ENCODE measurements around the gene LRRC1.

LRRC1 gene

DNA sequence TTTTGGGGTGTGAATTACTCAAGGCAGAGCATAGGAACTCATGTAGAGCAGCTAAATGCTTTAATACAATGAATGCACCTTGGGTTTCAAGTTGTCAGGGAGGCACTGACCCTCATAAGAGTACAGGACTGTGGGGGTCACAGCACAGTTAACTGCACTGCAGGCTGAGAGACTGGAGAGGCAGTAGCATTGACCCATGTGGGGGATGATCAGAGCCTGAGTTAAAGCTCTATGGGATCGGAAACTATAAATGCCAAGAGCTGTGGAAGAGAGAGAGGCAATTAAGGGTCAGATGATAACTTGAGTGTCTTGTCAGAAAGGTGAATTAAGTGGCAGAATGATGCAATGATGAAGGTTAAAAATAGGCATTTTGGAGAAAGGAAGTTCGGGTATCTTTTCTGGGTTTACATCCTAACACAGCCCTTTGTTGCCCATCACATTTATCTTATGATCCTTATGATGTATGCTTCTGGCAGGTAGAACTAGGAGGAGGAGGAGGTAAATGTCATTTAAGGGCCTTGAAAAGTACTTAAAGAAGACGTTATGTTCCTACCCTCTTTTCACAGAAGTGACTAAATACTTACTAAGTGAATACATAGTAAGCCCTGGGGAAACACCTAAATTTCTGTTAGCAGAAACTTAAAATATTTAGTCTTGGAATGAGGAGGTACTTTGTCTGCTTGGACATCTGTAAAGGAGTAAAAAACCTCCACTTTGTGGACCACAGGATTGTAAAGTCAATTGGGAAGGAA lies 24.2 kb downstream of the LRRC1 start:
- DNase-seq = no peak

DNA sequence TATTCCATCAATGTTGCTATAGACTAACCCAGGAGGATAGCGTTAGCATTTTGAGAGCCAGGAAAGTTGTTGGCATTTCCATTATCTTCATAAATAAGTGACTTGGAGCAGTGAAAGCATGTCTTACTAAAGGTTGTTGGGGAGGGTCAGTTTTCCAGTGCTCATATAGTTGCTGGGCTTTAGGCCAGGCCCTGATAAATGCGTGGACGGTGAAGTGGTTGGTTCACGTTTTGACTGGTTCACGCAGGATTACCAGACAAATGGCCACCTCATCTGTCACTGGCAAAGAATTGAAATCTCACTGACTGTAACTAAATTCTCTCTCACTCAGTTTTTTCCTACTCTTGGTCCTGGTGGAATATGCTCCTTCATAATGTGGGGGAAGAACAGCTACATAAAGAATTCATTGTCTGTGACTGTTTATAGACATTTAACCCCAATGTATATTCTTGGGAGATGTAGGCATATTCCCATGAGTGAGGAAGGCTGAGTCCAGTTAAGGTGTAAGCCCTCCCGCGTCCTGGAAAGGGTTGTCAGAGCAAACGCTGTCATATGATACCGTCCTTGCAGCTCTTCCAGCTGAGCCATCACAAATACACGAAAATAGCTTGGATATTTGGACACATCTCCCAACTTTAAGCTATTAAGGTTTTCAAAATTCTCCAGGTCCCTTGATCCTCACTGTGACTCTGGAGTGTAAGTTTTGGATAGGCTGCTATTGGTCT lies 27.8 kb downstream of the LRRC1 start:
- no peak for DNase-seq

DNA sequence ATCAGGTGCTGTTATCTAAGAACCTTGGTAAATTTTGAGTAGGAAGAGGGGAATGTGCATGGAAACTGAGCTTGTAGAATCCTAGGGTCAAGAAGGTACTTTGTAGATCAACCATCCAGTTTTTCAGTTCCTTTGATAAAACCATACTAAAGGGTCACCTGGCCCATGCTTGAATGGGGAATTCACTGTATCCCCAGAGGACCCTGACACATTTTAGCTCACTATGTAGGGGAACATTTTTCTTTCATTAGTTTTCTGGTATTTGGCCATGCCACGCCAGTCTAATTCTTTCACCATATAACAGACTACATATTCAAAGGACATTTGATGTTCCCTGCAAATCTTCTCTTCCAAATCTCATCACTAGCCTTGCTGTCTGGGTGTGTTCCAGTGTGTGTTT lies 29.9 kb downstream of the LRRC1 start:
- DNase-seq = no peak

DNA sequence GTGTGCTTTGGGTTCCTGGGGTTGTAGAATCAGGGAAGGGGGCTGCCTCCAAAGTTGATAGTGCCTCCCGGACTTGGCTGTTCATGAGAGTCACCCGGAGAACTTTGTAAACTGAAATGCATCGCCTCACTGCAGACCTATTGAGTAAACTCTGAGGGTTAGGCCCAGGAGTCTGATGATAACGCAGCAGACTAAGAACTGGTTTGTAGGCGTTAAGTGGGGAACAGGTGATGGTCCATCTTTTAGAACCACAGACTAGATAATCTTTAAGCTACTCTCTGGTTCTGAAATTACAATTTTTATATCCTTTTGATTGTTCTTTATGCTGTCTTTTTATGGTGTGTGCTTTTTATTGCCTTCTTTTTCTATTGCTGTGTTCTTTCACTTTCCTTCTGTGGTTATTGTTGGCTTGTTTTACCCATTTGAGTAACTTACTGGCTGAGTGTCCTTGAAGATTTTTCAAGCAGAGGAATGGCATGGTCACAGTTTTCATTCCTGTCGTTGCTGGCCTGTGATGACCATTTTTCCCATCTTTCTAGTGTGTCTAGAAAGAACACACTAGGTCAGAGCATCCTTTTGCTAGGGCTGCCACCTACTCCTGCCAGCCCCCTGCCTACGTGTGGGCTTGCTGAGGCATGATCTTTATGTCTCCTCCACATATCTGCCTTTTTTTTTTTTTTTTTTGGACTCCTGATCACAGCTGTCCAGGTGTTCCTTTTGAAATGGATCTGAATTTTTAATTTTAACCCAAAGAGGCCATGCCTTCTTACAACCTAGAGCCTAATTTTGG lies 30.9 kb downstream of the LRRC1 start:
- DNase-seq = no peak

DNA sequence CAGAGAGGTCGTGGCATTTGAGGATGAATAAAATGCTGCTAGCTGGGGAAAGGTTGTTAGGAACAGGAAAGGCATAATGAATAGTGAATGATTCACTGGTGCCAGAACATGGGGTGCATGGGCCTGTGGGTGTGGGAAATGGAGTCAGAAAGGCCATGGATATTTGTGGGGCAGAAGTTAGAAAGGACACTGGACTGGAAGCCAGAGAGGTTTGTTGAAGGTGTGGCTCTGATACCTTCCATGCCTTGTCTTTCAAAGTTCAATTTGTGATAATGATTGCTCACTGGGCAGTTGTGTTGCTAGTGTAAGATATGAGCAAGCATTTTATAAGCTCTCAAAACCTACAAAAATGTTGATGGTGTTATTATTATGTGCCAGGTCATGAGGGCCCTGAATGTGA lies 32.7 kb downstream of the LRRC1 start:
- no peak for DNase-seq

DNA sequence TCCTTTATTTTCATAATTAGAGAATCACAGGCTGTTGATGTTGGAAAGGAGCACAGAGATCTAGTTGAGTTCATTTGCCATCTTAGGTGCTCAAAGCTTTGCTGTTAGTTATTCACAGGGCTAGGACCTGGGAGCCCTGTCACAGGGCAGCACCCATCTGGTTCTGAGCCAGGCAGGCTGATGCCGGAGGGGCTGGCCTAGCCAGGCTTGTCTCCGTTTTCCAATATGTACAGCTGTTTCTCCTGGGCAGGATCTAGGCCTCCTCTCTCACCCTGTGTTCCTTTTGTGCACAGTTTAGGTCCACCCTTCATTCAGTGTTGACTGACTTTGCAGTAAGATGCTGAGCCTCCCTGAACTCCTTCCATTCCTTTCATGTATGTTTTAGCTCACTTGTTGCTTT lies 33.4 kb downstream of the LRRC1 start:
- no peak for DNase-seq

DNA sequence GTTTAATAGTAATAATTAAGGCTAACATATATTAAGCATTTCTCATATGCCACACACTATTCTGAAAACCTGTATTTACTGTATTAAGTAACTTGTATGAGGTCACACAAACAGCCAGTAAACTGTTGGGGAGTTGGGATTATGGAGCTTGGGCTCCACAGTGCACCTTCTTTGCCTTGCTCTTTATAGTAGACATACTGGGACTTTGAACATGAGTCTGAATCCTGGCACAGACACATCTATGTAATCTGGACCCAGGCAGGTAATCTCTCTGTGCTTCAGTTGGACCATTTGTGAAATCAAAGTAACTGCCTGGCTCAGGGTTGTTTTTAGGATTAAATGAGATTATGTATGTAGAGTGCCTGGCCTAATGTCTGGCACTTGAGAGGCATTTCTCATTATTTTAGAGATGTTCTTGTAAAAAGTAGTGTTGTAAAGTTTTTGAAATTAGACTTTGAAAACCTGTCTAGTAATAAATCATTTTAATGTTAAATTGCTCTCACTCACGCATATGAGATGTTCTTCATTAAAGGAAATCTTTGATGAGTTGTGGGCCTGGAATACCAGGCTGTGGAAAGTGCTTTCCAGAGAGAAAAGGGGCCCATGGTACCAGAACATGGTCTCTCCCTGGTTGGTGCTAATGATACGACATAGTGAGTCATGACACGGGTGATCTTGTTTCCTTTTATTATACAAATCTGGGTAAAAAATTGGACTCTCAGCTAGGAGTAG lies 34.3 kb downstream of the LRRC1 start:
- no peak for DNase-seq

DNA sequence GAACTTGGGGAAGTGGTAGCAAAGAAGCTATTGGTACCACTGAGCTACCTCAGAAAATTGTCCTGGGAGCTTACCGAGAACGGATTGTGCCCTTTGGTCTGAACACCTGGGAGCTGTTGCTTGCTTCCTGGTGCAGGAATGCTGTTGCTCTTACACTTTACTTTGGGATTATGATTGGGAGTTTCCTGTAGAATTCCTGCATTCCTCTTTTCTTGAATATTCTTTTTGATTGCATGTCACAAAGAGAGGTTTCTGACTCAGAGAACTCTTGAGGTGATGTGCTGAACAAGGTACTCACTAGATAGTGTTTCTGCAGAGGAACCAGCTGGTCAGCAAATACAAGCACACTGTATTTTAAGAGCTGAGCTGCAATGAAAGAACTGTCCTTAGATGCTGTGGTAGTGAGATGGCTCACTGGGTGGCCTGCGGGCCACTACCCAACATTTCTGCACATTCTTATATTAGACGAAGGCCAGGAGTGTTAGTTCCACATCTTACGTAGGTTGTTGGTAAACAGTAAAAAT lies 35.0 kb downstream of the LRRC1 start:
- no peak for DNase-seq

DNA sequence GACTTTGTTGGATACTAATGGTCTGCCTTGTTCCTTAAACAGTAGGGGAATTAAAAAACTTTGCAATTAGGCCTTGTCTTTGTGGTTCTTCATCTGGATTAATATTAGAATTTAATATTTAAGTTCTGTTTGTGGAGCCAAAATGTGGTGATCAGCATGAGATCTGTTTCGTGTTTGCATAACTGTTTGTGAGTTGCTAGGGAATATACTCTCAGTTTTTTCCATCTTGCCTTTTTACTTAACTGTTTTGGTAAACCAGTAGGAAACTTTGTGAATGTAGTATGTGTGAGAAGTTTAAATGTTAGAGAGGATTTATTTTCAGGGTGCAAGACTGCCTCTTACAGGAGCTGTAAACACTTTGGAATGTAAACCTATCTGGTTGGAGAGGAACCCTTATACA lies 35.6 kb downstream of the LRRC1 start:
- DNase-seq = no peak

DNA sequence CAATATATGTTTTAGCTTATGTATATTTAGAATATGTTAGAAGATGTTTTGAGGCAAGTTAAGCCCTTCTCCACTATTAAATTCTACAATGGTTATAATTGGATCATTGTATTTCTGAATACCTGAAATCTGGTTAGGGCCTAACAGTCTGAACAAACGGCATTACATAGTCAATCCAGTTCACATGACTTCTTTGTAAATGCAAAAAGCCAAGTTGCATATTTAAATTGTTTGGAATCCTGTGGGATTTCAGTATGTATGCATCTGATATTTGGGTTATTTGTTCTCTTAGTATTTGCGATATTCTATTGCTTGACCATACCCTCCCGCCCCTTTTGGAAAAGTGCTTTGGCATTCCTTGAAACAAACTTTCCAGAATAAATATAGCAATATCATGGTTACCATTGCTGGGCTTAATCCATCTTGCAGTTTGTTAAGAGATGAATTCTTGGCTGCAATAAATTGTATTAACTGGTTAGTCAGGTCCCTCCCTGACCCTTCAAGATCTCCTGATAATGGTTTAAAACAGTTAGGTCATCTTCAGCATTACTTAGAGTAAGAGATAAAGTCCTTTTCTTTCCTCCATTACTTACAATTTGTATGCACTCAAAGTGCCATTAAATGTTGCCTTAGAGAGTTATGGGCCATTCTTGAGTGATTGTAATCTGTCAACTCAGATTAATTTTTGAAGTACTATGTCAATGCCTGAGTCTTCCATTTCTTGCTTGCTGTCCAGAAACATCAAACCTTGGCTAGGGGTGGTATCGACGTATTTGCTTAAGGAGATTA lies 36.5 kb downstream of the LRRC1 start:
- no peak for DNase-seq

DNA sequence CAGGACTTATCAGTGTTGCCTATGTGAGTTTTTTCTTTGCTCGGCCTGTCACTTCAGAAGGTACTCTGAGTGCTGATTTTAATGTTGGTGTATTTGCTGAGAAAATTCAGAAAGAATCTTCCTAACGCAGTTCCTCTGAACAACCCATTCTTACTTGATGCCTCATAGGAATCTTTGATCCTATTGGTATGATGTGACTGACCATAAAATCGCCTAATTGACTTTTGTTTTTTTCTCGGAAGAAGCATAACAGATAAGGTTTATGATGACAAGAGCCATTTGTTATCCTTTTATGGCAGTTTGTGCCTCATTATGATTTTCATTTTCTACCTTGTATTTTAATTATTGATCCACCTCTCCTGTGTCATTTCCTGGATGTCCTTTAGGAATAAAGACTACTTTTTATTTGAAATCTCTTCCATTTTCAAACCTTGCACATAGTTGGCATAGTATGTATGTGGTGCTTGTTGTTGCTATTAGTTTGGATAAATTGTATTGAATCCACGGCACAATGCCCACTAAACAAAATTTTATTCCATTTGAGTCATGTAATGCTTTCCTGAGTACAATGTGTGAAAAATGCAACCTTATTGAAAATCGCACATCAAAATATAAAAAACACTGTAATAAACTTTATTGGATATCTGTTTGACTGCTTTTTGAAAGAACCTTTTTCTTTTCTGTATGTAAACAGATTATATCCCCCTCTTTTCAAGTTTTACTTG lies 37.3 kb downstream of the LRRC1 start:
- DNase-seq = no peak

DNA sequence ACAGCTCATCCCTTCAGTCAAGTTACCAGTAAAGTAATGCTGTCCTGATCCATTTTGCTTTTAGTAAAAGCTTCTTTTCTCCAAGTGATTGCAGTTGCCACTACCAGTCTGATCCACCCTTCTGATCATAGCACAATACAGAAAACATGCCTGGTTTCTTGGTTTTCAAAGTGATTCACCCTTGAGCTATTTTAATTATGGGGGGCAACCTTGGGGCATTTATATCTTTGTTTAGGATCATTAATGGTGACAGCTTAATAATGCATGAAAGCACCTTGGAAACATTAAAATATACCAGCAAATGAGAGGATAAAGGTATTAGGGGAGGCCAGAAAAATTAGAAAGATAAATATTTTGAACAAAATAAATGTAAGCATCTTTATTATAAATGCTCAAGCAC lies 38.4 kb downstream of the LRRC1 start:
- DNase-seq = no peak

DNA sequence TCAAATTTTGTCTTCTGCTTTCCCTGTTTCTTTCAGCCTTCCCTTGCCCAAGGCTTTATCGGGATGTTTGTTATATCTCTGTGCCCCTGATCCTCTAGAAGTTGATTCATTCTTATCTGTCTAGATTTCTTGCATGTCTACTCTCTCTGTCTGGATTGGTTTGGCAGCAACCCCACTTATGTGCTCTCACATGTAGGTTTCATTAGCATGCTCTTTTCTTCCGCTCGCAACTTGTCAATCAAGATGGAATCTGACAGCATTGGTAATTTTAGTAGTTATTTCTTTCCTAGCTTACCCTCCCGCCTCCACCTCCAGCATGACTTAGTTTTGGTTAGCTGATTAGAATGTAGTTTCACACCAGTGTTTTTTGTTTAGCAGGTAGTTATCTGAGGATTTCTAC lies 39.3 kb downstream of the LRRC1 start:
- DNase-seq = no peak

DNA sequence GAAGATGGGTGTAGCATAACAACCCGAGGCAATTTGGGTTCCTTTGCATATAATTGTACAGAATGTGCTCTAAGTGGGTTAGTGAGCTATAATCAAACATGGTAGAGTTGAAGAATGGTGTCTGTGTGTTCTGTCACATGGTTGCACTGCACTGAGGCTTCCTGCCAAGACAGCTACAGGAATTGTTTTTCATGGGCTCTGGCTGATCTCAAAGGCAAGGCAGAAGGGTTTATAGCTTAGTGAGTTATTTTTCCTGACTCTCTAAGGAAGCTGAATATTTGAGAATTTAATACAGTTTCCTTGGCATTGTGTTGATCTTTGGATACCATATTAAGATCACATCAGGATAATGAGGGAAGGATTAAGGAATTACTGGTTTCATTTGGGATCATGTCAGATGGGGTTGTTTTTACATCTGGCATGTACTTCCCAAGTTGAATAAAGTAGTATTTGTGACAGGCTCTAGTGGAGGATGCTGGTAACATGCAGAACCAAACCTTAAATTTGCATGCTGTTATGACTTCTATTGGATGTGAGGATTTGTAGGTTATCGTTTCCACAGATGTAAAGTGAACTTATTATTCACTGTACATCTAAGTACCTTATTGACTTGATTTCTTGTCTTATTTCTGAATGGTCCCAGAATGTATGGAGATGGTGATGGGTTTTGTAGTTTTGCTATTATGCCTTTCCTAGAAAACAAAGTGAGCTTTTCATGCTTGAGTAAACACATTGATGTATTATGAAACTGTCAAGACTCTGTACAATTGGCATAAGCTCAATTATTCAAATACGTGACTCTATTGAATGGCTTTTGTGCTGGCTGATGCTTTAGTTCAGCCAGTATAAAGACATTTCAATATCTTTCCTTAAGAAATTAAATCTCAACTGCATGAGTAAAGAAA lies 43.3 kb downstream of the LRRC1 start:
- peak; percentile 59 to 89 for DNase-seq

DNA sequence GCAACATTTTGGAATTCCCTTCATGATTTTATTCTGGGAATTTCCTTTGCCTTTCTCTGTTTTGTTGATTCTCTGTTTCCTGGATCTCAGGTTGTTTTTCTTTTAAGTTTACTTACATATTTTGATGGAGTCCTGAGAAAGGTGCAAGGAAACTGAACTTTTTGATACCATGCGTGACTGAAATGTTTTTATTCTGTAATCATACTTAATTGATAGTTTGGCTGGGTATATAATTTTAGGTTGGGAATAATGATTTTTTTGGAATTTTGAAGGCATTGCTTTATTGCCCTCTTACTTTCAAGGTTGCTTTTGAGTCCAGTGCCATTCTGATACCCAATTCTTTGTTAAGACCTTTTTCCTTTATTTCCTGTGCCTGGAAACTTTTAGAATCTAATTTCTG lies 45.2 kb downstream of the LRRC1 start:
- DNase-seq = no peak

DNA sequence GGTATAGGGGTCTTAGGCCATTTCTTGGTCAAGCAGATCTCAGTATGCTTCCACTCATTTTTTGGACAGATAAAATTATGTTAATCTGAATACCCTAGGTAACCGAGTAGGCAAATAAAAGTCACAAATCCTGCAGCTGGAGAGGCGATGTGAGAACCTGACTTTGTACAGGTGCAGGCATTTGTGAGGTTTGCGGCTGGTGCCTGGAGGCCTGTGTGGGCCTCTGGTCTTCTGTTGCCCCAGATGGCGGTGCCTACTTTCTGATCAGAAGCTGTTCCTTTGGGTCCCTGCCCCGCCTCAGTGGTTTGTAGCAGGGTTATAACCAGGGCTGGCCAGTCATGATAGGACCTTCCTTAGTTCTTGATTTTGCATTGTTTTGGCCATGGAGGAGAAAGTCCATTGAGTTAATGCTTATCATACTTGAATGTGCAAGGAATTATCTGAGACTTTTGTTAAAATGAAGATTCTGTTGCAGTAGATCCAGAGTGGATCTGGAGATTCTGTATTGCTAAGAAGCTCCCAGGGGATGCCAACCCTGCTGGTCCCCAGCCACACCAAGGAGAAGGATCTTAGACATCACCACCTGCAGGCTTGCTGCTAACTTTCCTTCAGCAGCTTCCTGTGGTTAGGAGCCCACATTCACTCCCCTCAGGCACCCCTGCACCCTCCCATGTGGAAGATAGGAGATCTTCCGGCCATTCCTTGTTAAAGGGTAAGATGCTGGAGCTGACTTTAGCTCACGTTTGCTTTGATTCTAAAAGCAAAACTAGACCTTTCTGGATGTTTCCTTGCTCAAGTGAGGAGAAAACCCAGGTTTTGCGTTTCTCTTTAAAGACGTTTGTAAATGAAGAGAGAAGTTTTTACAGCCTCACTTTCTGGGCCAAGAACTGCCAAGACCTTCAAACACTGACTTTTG lies 50.7 kb downstream of the LRRC1 start:
- DNase-seq = no peak

DNA sequence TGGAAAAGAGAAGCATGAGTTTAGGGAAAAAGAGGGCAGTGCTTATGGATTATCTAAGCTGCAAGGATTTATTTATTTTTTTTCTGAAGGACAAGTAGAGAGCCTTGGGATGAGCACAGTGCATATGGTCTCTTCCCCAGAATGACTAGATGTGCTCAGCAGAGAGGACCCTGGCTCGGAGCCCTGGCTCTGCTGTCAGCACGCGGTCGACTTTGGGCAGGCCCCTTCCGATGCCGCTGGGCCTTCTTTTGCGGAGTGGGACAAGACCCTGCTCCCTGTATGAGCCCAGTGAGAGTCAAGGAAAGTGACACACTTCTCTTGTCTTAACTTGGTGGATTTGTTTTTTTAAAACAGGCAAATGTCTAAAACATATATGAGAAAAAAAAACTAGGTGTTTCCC lies 51.4 kb downstream of the LRRC1 start:
- no peak for DNase-seq

DNA sequence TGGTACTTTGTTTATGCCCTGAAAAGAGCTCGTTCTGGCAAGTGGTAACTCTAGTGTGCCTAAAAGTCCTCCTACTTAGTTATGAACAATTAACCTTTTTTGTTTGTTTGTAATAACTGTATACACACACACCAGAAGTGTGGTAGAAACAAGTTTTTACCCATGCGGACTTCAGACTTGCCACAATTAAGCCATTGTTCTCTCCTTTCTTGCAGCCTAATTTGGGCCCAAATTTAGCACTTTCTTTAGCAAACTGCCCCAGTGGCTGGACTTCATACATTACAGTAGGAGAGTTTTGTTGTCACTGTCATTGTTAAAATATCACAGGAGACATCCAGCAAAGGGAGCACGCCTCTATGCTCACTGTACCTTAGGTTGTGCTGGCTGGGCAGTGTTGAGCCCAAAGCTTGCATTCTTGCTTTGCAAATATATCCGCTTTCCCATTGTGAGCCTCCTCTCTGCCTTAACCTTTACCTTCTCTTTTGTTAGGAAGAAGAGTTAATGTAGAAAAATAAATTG lies 53.0 kb downstream of the LRRC1 start:
- DNase-seq = no peak

DNA sequence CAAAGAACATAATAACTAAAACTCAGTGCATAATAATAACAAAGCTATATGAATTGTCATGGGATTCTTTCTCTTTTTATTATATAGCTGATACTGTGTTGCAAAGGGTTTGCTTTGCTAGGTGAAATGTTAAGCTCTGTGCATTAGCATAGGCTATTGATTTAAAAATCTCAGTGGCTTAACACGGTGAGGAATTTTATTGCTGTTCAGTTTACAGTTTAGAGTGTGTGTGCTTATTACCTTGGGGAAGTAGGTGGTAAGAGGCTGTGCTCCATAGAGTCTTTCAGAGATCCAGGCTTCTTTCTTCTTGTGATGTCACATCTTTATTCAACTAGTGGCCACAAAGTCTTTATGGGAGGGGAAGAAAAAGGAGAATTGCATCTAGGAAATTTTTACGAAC lies 55.7 kb downstream of the LRRC1 start:
- no peak for DNase-seq

Measured in NCI-H524 (cell line).